K562 (cell line): ENCODE results near the gene SETD5. TPM values are rescaled to one million over a fixed set of nuclear protein-coding genes. Genes with fewer than 3 reads are reported as not detected.

Experiments
- ATAC-seq: fragments of 200-7000 bp; cut with Tn5 transposase; 3 replicates; pipeline ENCODE4 v1.9.1; 2020; ENCODE audit warnings: moderate library complexity
- BruUV-seq: library from RNA; stranded (reverse); fragments of 400-500 nt; replicated peaks from 2 replicates; lab custom pipeline; 2021; lab: Mats Ljungman, UMichigan
- CTCF ChIA-PET: fragments of 300-600 bp; formaldehyde crosslinking; extraction: SDS; loops from one replicate; lab custom pipeline; 2021; ENCODE audit warnings: low intra/inter-chr PET ratio; lab: Yijun Ruan, JAX
- POLR2A ChIA-PET: fragments of 300-600, 350-650 bp; sonication (Branson Sonifier 250); formaldehyde crosslinking; extraction: SDS; loops from one replicate; lab custom pipeline; 2021; ENCODE audit warnings: antibody characterized with exemption, inconsistent platforms; lab: Yijun Ruan, JAX
- DNase-seq, 4 experiments: peaks; one replicate each; pipeline versions ENCODE4 v3.0.0 to v3.0.0-alpha.2; 2011 to 2018; ENCODE audit warnings: low spot score in 3 of 4, mixed read lengths in 3 of 4; ENCODE audit errors: extremely low read depth in 1 of 4
- FAIRE-seq: peaks from 2 replicates; lab custom pipeline; 2011; peaks lifted over from hg19 to GRCh38; lab: Jason Lieb, UNC
- H2AFZ ChIP-seq: 2 replicates; pipeline ENCODE4 v1.6.0; 2011; ENCODE audit warnings: low read depth, low read length, control low read depth, inconsistent platforms
- H3K27ac ChIP-seq: fragments of 200-600 bp; 3 replicates; pipeline ENCODE4 v1.8.0; 2011; ENCODE audit warnings: low read depth, mild to moderate bottlenecking, control low read depth, inconsistent platforms, low read length, moderate library complexity, mixed read lengths; ENCODE audit errors: extremely low read depth
- H3K27me3 ChIP-seq, 2 experiments: fragments of 300-600 bp in 1 of 2; 2 replicates in 1 of 2; 3 replicates in 1 of 2; pipeline versions ENCODE4 v1.6.0 to v1.8.0; 2011; ENCODE audit warnings: inconsistent platforms in 2 of 2, low read length in 2 of 2, mild to moderate bottlenecking in 1 of 2, mixed read lengths in 1 of 2, moderate library complexity in 1 of 2; ENCODE audit not compliant: control insufficient read depth in 2 of 2, insufficient read depth in 2 of 2
- H3K36me3 ChIP-seq: fragments of 300-600 bp; 3 replicates; pipeline ENCODE4 v1.8.0; 2011; ENCODE audit warnings: mild to moderate bottlenecking, low read length, inconsistent platforms; ENCODE audit not compliant: control insufficient read depth, insufficient read depth
- H3K4me1 ChIP-seq, 2 experiments: fragments of 200-600 bp in 1 of 2; replicated peaks in 1 of 2; 2 replicates in 1 of 2; 3 replicates in 1 of 2; pipeline versions ENCODE4 v1.5.1 to v1.8.0; 2011; ENCODE audit warnings: inconsistent platforms in 2 of 2, low read length in 2 of 2, mild to moderate bottlenecking in 1 of 2, mixed read lengths in 1 of 2, moderate library complexity in 1 of 2; ENCODE audit not compliant: control insufficient read depth in 2 of 2, insufficient read depth in 2 of 2
- H3K4me2 ChIP-seq: 2 replicates; pipeline ENCODE4 v1.6.1; 2011; ENCODE audit warnings: low read length, control low read depth, inconsistent platforms, mixed read lengths; ENCODE audit not compliant: insufficient read depth
- H3K4me3 ChIP-seq: fragments of 200-600 bp; sonication (generic), shearing (Covaris generic); 2 replicates; pipeline ENCODE4 v1.5.1; 2016; ENCODE audit warnings: control low read depth, inconsistent platforms
- H3K79me2 ChIP-seq: fragments of 200-600 bp; 3 replicates; pipeline ENCODE4 v1.8.0; 2011; ENCODE audit warnings: low read length, inconsistent platforms; ENCODE audit not compliant: control insufficient read depth, insufficient read depth
- H3K9ac ChIP-seq, 2 experiments: 2 replicates each; pipeline versions ENCODE4 v1.6.0 to v1.6.1; 2011; ENCODE audit warnings: low read depth in 2 of 2, low read length in 2 of 2, control low read depth in 1 of 2, inconsistent platforms in 1 of 2, mild to moderate bottlenecking in 1 of 2, mixed read lengths in 1 of 2; ENCODE audit not compliant: insufficient read depth in 1 of 2
- H3K9me1 ChIP-seq: one replicate; pipeline ENCODE4 v1.6.0; 2011; ENCODE audit warnings: inconsistent platforms, mild to moderate bottlenecking, low read length, moderate library complexity; ENCODE audit not compliant: control insufficient read depth, insufficient read depth
- H3K9me3 ChIP-seq: replicated peaks from 2 replicates; pipeline ENCODE4 v1.5.1; 2011; ENCODE audit warnings: low read depth, low read length, inconsistent platforms; ENCODE audit not compliant: control insufficient read depth, insufficient read depth
- H4K20me1 ChIP-seq: replicated peaks from 2 replicates; pipeline ENCODE4 v1.6.1; 2011; ENCODE audit warnings: low read length, inconsistent platforms, mixed read lengths; ENCODE audit not compliant: control insufficient read depth, insufficient read depth
- BCLAF1 ChIP-seq, 2 experiments: fragments of 450-650 bp in 1 of 2; IDR thresholded peaks; 2 replicates each; pipeline ENCODE4 v1.6.1; 2011 to 2017; ENCODE audit warnings: low read depth in 2 of 2, antibody characterized with exemption in 1 of 2, borderline replicate concordance in 1 of 2, low read length in 1 of 2, mild to moderate bottlenecking in 1 of 2, mixed read lengths in 1 of 2; ENCODE audit not compliant: control insufficient read depth in 1 of 2
- CEBPB ChIP-seq: fragments of 450-650 bp; IDR thresholded peaks from 2 replicates; pipeline ENCODE4 v1.6.1; 2016; ENCODE audit warnings: missing genetic modification characterization, missing compliant biosample characterization
- POLR2AphosphoS2 ChIP-seq: IDR thresholded peaks from 2 replicates; pipeline ENCODE4 v1.6.1; 2012; ENCODE audit warnings: low read length, improper control_type of control experiment
- POLR2B ChIP-seq: fragments of 450-650 bp; IDR thresholded peaks from 2 replicates; pipeline ENCODE4 v1.6.1; 2018; ENCODE audit warnings: low read depth; ENCODE audit not compliant: partially characterized antibody
- RBFOX2 ChIP-seq: fragments of 200-400 bp; formaldehyde crosslinking; IDR thresholded peaks from 2 replicates; pipeline ENCODE4 v1.6.1; 2017; ENCODE audit warnings: low read depth, mild to moderate bottlenecking, low read length, moderate library complexity
- ZNF444 ChIP-seq: fragments of 250-450 bp; sonication (Bioruptor Pico); IDR thresholded peaks from 2 replicates; pipeline ENCODE4 v1.4.0; 2020; ENCODE audit warnings: mild to moderate bottlenecking, moderate library complexity
- WGBS: fragments of 100-300 bp; shearing (Covaris generic); methylation state at CpG from one replicate; pipeline ENCODE4 v1.1.6; 2016; ENCODE audit warnings: low coverage, mixed read lengths; ENCODE audit not compliant: insufficient coverage; ENCODE audit errors: missing lambda C conversion rate; 5-methylcytosine and 5-hydroxymethylcytosine counted together
- in situ Hi-C: fragments of 300-500 bp; cut with MboI; formaldehyde crosslinking; loops from 4 replicates; pipeline ENCODE4 v1.15.0; 2018; ENCODE audit warnings: inconsistent platforms, mixed read lengths
- intact Hi-C: fragments of 100-400 bp; cut with micrococcal nuclease; formaldehyde crosslinking; loops from 2 replicates; pipeline ENCODE4 v1.14.2; 2022
- polyA plus RNA-seq, 8 experiments: library from polyadenylated mRNA; depleted of rRNA in 4 of 8; stranded (reverse) in 5 of 8; unstranded in 3 of 8; fragments of >200 nt; fragmentation: Nextera tagmentation in 2 of 8; fragmentation: Illumina TruSeq in 1 of 8; extraction: Ambion mirVana in 2 of 8; extraction: Trizol in 1 of 8; gene quantifications; 2 replicates each; pipeline versions ENCODE4 v1.2.1 to v1.2.3, GENCODE V29; 2011 to 2014; ENCODE audit warnings: inconsistent platforms in 1 of 8, missing spikeins in 1 of 8
- total RNA-seq, 7 experiments: library from RNA; depleted of rRNA in 6 of 7; stranded (reverse); fragments of >200 nt in 6 of 7; fragmentation: Illumina TruSeq in 2 of 7; extraction: Trizol in 2 of 7; gene quantifications; 2 replicates each; pipeline versions ENCODE4 v1.2.1 to v1.2.3, GENCODE V29; 2011 to 2021; ENCODE audit warnings: low replicate concordance in 1 of 7

The SETD5 gene
- total and polyA plus RNA-seq, 9 of the 15 experiments (the other 6 are each of a cell fraction or from before 2014, with no cell fraction given) = 20.8 to 135 (median 87.2) TPM

DNA sequence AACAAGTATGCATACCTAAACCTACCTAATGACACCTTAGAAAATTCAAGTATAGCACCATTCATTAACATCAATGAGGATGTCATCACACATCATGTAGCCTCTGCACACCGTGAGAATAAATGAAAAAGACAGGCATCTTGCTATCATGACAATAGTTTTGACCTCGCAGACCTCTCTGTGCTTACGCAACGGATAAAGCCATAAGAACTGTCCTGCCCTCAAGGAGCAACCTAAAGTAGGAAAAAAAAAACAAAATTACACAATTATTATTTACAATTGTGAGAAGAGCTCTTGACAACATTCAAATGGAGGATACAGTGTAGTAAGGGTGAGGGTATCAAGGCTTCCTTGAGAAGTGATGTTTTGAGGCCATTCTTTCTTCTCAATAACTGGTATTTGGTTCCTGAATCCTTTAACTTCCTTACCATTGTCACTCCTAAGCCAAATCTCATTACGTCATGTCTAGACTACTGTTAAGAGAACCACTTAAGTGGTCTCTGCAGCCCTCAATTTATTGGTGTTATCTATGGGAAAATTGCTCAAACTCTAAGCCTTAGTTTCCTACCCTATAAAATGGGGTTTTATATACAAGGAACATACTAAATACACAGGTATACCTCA lies 7.0 kb upstream of the SETD5 start (continued):
- 0 out of 4 replicates have a peak, but pooled peaks of 1 of the 2 experiments have one; percentile 34 for TF ChIP-seq BCLAF1 (IDR thresholded peaks at IDR 0.05; ENCODE audit: borderline replicate concordance in 1 of 2, control insufficient read depth in 1 of 2, low read depth in 2 of 2, low read length in 1 of 2)
- 0 out of 2 replicates have a peak, but pooled peaks have one; percentile 29 for TF ChIP-seq RBFOX2
- TF ChIP-seq POLR2B = peak; percentile 48
- TF ChIP-seq CEBPB (tag) = peak; percentile 72

GRCh38 chr3:9392041-9392440 lies 5.4 kb upstream of the SETD5 start:
- Histone ChIP-seq H3K79me2 (peaks cover 77% of the 10 kb centered on the region), H3K27ac (no peak overlapping the region), H3K4me2 (no peak overlapping the region), H3K9ac (no peak overlapping the region), H3K36me3 (peaks cover 85% of the 10 kb centered on the region), H3K9me3 (no peaks in the 10 kb centered on the region), H3K27me3 (no peaks in the 10 kb centered on the region), H2AFZ (no peak overlapping the region), H3K4me3 (no peak overlapping the region)
- ChIA-PET POLR2A (interaction anchor here (5.9 kb wide), 1 partner anchor 8 kb away, joined by 83 read pairs; no protein-coding TSS in a partner anchor), CTCF (no interaction called here)
- 14% methylated on average over 1 of the region's 1 CpG for WGBS
- no peak for TF ChIP-seq ZNF444
- TF ChIP-seq POLR2AphosphoS2 = peak; percentile 18; the same call in 1 of the 2 replicates
- TF ChIP-seq, all 486 proteins: peak for 1
- peaks cover 17% of the 10 kb centered on the region; the same call in 1 of the 2 replicates for H4K20me1 ChIP-seq
- DNase-seq (no peak), FAIRE-seq (no peak), ATAC-seq (no peak)
- intact Hi-C loops (no loop called here), in situ Hi-C loops (no loop called here)
- H3K4me1 ChIP-seq = peaks cover 0 to 18% of the 10 kb centered on the region in 2 experiments; a peak in 3 of 5 replicates
- no peaks in the 10 kb centered on the region for H3K9me1 ChIP-seq
- BruUV-seq = no TSS peak
